Chondrocyte (in vitro differentiated cells): ENCODE measurements around the gene LPP. TPM values are rescaled to one million over a fixed set of nuclear protein-coding genes. Genes with fewer than 3 reads are reported as not detected.

Experiments used
- DNase-seq: peaks from one replicate; pipeline ENCODE4 v3.0.0; 2021; ENCODE audit warnings: mixed read lengths, low spot score
- H3K27ac Mint-ChIP-seq: one replicate; pipeline ENCODE4 v1.8.0; 2021; ENCODE audit warnings: mild to moderate bottlenecking, moderate library complexity, mixed read lengths; ENCODE audit not compliant: unreplicated experiment
- H3K27me3 Mint-ChIP-seq: 2 replicates; pipeline ENCODE4 v1.8.0; 2021; ENCODE audit warnings: low read depth, mixed read lengths
- H3K36me3 Mint-ChIP-seq: 2 replicates; pipeline ENCODE4 v1.8.0; 2021; ENCODE audit warnings: low read depth, mixed read lengths
- H3K4me1 Mint-ChIP-seq: 2 replicates; pipeline ENCODE4 v1.8.0; 2021; ENCODE audit warnings: low read depth, mild to moderate bottlenecking, mixed read lengths
- H3K4me3 Mint-ChIP-seq: one replicate; pipeline ENCODE4 v1.8.0; 2021; ENCODE audit warnings: mild to moderate bottlenecking, moderate library complexity, mixed read lengths; ENCODE audit not compliant: unreplicated experiment
- H3K9me3 Mint-ChIP-seq: 2 replicates; pipeline ENCODE4 v1.8.0; 2021; ENCODE audit warnings: low read depth, mixed read lengths
- total RNA-seq: library from RNA; stranded (reverse); gene quantifications from 3 replicates; pipeline ENCODE4 v1.2.1, GENCODE V29; 2021
- TF ChIP-seq, protein P1 (sequence below): fragments of 200-600 bp; sonication (generic); IDR thresholded peaks from 2 replicates; pipeline ENCODE4 v1.5.0; 2021; ENCODE audit warnings: antibody characterized with exemption, mild to moderate bottlenecking, moderate library complexity

The LPP gene
- total RNA-seq, 1 donor from 2014 or later: 295 TPM

DNA sequence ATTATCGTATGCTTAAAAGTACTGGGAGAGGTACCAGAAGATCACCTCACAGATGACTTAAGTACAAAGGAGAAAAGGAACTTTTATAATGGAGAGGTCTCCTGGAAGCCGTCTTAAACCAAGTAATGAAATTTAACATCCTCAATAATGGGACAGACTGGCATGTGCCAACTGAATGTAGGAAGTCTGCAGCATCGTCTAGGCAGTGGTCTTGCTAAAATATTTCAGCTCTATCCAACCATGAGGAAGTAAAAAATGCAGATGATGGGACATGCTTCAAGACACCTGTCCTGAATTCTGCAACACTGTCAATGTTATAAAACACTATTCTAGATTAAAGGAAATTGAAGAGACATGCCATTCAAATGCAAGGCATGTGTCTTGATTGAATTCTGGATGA lies 559.0 kb downstream of the LPP start:
- Mint-ChIP-seq H3K27me3 (no peaks in the 10 kb centered on the region), H3K4me1 (peaks cover 48% of the 10 kb centered on the region), H3K27ac (peak overlapping the region; percentile 78), H3K4me3 (no peak overlapping the region), H3K9me3 (no peaks in the 10 kb centered on the region), H3K36me3 (peaks cover 4% of the 10 kb centered on the region)
- TF ChIP-seq, protein P1, sequence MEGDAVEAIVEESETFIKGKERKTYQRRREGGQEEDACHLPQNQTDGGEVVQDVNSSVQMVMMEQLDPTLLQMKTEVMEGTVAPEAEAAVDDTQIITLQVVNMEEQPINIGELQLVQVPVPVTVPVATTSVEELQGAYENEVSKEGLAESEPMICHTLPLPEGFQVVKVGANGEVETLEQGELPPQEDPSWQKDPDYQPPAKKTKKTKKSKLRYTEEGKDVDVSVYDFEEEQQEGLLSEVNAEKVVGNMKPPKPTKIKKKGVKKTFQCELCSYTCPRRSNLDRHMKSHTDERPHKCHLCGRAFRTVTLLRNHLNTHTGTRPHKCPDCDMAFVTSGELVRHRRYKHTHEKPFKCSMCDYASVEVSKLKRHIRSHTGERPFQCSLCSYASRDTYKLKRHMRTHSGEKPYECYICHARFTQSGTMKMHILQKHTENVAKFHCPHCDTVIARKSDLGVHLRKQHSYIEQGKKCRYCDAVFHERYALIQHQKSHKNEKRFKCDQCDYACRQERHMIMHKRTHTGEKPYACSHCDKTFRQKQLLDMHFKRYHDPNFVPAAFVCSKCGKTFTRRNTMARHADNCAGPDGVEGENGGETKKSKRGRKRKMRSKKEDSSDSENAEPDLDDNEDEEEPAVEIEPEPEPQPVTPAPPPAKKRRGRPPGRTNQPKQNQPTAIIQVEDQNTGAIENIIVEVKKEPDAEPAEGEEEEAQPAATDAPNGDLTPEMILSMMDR: no peak
- DNase-seq: no peak

DNA sequence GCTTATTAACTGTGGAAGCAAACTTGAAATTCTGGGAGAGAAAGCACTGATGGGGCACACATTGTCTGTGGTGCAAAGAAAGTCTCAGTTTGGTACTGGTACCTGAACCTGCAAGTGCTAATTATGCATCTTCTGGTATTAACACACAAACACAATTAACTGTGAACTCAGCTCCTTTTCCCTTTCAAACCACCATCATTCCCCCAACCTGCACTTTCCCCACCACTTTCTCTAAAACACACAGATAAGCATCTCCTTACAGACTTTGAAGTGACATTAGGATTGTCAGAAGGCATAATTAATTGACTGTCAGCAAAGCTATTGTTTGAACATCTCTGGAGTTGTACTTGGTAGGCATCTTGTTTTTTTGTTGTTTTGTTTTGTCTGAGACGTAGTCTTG lies 565.6 kb downstream of the LPP start:
- peaks cover 7% of the 10 kb centered on the region for H3K4me1 Mint-ChIP-seq
- H3K4me3 Mint-ChIP-seq: no peak overlapping the region
- H3K36me3 Mint-ChIP-seq: no peaks in the 10 kb centered on the region
- H3K27me3 Mint-ChIP-seq: no peaks in the 10 kb centered on the region
- no peaks in the 10 kb centered on the region for H3K9me3 Mint-ChIP-seq
- TF ChIP-seq, protein P1: no peak
- DNase-seq: no peak
- peak overlapping the region; percentile 17 for H3K27ac Mint-ChIP-seq

DNA sequence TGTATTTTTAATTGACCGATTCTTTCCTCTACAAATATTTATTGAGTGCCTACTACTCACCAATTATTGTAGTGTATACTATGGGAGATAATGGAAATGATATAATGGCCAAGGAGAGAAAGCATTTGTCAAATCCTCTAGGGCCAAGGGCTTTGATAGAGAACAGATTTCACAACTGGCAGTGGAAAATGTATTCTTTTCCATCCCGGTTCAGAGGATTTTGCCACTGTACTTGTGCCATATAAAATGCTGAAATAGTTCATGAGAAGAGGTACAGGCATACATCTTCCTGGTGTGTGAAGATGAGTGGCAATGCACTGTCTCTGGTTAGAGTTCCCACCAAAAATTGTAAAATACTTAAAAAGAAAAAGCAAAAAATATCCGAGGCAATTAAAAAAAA lies 566.3 kb downstream of the LPP start:
- no peak overlapping the region for H3K27ac Mint-ChIP-seq
- no peak overlapping the region for H3K4me3 Mint-ChIP-seq
- H3K4me1 Mint-ChIP-seq: peaks cover 7% of the 10 kb centered on the region
- no peak for DNase-seq
- no peaks in the 10 kb centered on the region for H3K36me3 Mint-ChIP-seq
- H3K27me3 Mint-ChIP-seq: no peaks in the 10 kb centered on the region
- TF ChIP-seq, protein P1: no peak
- H3K9me3 Mint-ChIP-seq: no peaks in the 10 kb centered on the region

DNA sequence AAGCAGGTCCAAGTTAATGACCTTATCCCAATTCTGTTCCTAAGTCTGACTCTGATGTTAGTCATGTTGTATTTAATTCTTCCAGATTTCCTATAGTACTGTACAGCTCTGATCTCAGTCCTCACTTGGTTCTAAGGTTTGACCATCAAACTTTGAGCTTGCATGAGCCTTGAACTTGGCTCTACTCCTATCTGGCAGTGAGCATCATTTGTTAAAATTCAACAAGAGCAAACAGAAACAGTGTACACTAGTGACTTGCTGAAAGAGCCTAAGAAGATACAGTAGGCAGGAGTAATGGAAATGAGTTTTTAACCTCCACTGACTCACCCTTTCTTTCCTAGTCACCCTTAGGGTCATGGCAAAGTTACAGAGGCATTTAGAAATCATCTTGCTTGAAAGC lies 566.7 kb downstream of the LPP start:
- Mint-ChIP-seq H3K9me3 (no peaks in the 10 kb centered on the region), H3K4me1 (peaks cover 7% of the 10 kb centered on the region), H3K36me3 (no peaks in the 10 kb centered on the region), H3K27ac (peak overlapping the region; percentile 47), H3K27me3 (no peaks in the 10 kb centered on the region), H3K4me3 (no peak overlapping the region)
- DNase-seq: no peak
- TF ChIP-seq, protein P1: no peak

DNA sequence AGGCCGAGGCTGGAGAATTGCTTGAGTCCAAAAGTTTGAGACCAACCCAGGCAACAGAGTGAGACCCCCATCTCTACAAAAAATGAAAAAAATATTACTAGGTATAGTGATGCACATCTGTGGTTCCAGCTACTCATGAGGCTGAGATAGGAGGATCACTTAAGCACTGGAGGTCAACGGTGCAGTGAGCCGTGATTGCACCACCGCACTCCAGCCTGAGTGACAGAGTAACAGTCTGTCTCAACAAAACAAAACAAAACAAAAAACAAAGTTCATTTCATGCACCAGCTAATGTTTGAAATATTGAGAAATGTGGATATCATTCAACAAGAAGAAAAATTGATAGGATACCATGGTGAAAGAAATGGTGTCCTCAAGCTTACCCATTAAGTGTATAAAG lies 567.4 kb downstream of the LPP start:
- Mint-ChIP-seq H3K4me3 (no peak overlapping the region), H3K36me3 (peaks cover 2% of the 10 kb centered on the region), H3K9me3 (no peaks in the 10 kb centered on the region), H3K27me3 (no peaks in the 10 kb centered on the region), H3K27ac (no peak overlapping the region), H3K4me1 (peaks cover under 1% of the 10 kb centered on the region)
- DNase-seq: no peak
- TF ChIP-seq, protein P1: no peak
